ENCODE results near the gene PLCB1. TPM values are rescaled to one million over a fixed set of nuclear protein-coding genes. Genes with fewer than 3 reads are reported as not detected.

PLCB1 gene
- total and polyA plus RNA-seq, 2 of the 4 experiments (the other 2 are of a cell fraction), result 5.6 to 16.1 TPM

DNA sequence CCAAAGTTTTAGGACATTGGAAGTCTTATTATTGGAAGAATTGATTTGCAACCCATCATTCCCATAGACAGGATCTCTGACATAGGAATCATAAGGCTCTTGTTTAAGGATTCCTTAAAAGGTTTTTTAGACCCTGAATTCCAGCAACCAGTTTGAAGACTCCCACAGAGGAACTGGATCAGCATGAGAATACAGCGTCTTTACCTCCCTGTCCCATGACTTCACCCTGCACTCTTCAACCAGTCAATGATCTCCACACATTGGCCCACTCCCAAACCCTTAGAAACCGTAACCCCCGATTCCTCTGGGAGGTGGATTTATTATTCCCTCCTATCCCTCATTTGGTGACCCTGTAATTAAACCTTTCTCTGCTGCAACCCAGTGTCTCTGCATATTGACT lies 786.1 kb downstream of the PLCB1 start:
- H3K18ac ChIP-seq (ENCODE audit: low read depth, low read length), result no peak overlapping the region
- H3K23ac ChIP-seq (ENCODE audit: low read depth, low read length), result no peak overlapping the region
- no TSS peak for BruUV-seq (replicated peaks)
- in situ Hi-C loops (cut with MboI; ENCODE audit: low sequenced_read_pairs) (no loop called here), intact Hi-C loops (cut with micrococcal nuclease) (no loop called here), dilution Hi-C loops (cut with HindIII; ENCODE audit: low sequenced_read_pairs, unreplicated experiment) (no loop called here)
- no peaks in the 10 kb centered on the region for H3K79me1 ChIP-seq (ENCODE audit: low read depth in 1 of 2, low read length in 2 of 2)
- H3K36me3 ChIP-seq (ENCODE audit: control insufficient read depth, insufficient read depth, low read length), result no peaks in the 10 kb centered on the region
- H3K4me2 ChIP-seq (ENCODE audit: low read depth, low read length), result no peak overlapping the region
- no peaks in the 10 kb centered on the region for H3K4me1 ChIP-seq (ENCODE audit: control insufficient read depth, insufficient read depth, low read length)
- H2BK120ac ChIP-seq (ENCODE audit: low read depth, low read length), result no peak overlapping the region
- no peaks in the 10 kb centered on the region for H4K20me1 ChIP-seq (ENCODE audit: insufficient read depth, low read length)
- ATAC-seq (ENCODE audit: low read depth), result no peak
- peaks cover 3% of the 10 kb centered on the region; the same call in 1 of the 2 replicates for H3K9me3 ChIP-seq (ENCODE audit: control insufficient read depth, insufficient read depth, low read length)
- H3K27me3 ChIP-seq (ENCODE audit: control insufficient read depth, insufficient read depth, low read length), result no peaks in the 10 kb centered on the region; the same call in 1 of the 2 replicates
- no peak overlapping the region for H3K4ac ChIP-seq (ENCODE audit: low read depth, low read length)
- no peak overlapping the region for H2BK15ac ChIP-seq (ENCODE audit: low read depth, low read length)
- no peak overlapping the region for H3K27ac ChIP-seq (ENCODE audit: insufficient read depth, low read length)
- H2AFZ ChIP-seq (replicated peaks; ENCODE audit: low read length, poor library complexity), result no peak overlapping the region
- H2AK9ac ChIP-seq (replicated peaks; ENCODE audit: low read depth, low read length, poor library complexity), result no peak overlapping the region
- H4K8ac ChIP-seq (ENCODE audit: low read depth in 2 of 2, low read length in 2 of 2), result no peak overlapping the region
- H2AK5ac ChIP-seq (ENCODE audit: low read depth, low read length), result no peak overlapping the region
- H4K91ac ChIP-seq (ENCODE audit: insufficient read depth, low read depth, low read length), result no peak overlapping the region
- ChIA-PET CTCF (no interaction called here), POLR2A (ENCODE audit: unreplicated experiment) (no interaction called here)
- H3K56ac ChIP-seq (ENCODE audit: extremely low read depth, insufficient read depth, low read length), result no peak overlapping the region
- H3K9me1 ChIP-seq (ENCODE audit: insufficient read depth, low read length), result no peaks in the 10 kb centered on the region
- H3K9ac ChIP-seq (ENCODE audit: low read depth, low read length), result no peak overlapping the region
- no peak overlapping the region for H2BK20ac ChIP-seq (ENCODE audit: low read depth, low read length)
- TF ChIP-seq MAFK (IDR thresholded peaks at IDR 0.05; ENCODE audit: low read depth, low read length) (no peak), CHD1 (IDR thresholded peaks at IDR 0.05; ENCODE audit: low read depth, low read length) (no peak), SMC3 (IDR thresholded peaks at IDR 0.05; ENCODE audit: low read depth, low read length) (no peak), CEBPB (IDR thresholded peaks at IDR 0.05; ENCODE audit: low read depth, low read length) (no peak), POLR2A (IDR thresholded peaks at IDR 0.05; ENCODE audit: low read depth, low read length) (no peak), BHLHE40 (IDR thresholded peaks at IDR 0.05; ENCODE audit: low read depth, low read length) (no peak), RAD21 (IDR thresholded peaks at IDR 0.05; ENCODE audit: low read length) (no peak), RFX5 (IDR thresholded peaks at IDR 0.05; ENCODE audit: low read depth, low read length) (no peak), MXI1 (IDR thresholded peaks at IDR 0.05; ENCODE audit: borderline replicate concordance, low read depth, low read length) (no peak), NFE2L2 (IDR thresholded peaks at IDR 0.05; ENCODE audit: low read depth, low read length) (no peak)
- TF ChIP-seq, protein P1, sequence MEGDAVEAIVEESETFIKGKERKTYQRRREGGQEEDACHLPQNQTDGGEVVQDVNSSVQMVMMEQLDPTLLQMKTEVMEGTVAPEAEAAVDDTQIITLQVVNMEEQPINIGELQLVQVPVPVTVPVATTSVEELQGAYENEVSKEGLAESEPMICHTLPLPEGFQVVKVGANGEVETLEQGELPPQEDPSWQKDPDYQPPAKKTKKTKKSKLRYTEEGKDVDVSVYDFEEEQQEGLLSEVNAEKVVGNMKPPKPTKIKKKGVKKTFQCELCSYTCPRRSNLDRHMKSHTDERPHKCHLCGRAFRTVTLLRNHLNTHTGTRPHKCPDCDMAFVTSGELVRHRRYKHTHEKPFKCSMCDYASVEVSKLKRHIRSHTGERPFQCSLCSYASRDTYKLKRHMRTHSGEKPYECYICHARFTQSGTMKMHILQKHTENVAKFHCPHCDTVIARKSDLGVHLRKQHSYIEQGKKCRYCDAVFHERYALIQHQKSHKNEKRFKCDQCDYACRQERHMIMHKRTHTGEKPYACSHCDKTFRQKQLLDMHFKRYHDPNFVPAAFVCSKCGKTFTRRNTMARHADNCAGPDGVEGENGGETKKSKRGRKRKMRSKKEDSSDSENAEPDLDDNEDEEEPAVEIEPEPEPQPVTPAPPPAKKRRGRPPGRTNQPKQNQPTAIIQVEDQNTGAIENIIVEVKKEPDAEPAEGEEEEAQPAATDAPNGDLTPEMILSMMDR (conservative IDR thresholded peaks at IDR 0.05; ENCODE audit: low read depth, low read length), result no peak
- H3K14ac ChIP-seq (replicated peaks; ENCODE audit: low read depth, low read length), result no peak overlapping the region
- no CpG with 5 or more reads among the region's 3 CpGs for WGBS, 2 experiments (ENCODE audit: extremely low coverage in 2 of 2, insufficient read length in 1 of 2)
- H4K5ac ChIP-seq (ENCODE audit: low read depth, low read length), result no peak overlapping the region
- H3K4me3 ChIP-seq (ENCODE audit: insufficient read depth, low read depth, low read length), result no peak overlapping the region
- H2BK5ac ChIP-seq (ENCODE audit: low read depth, low read length, poor library complexity, severe bottlenecking), result no peak overlapping the region
- DNase-seq, result no peak
